OCI-LY1 (cell line): ENCODE results near the gene MED27.

Experiments used
- H2AFZ ChIP-seq: fragments of 200-600 bp; sonication (generic), shearing (Covaris generic); 2 replicates; pipeline ENCODE4 v1.6.0; 2014; ENCODE audit warnings: antibody characterized with exemption, mild to moderate bottlenecking, low read length
- H3F3A ChIP-seq: fragments of 200-600 bp; sonication (generic), shearing (Covaris generic); 2 replicates; pipeline ENCODE4 v1.6.0; 2014; ENCODE audit warnings: mild to moderate bottlenecking, antibody characterized with exemption, low read length, moderate library complexity; ENCODE audit not compliant: insufficient read depth
- H3K27ac ChIP-seq: fragments of 200-600 bp; sonication (generic); 2 replicates; pipeline ENCODE4 v1.5.1; 2014; ENCODE audit warnings: low read length, mixed run types, mild to moderate bottlenecking, low read depth; ENCODE audit not compliant: poor library complexity, severe bottlenecking
- H3K27me3 ChIP-seq: fragments of 200-600 bp; sonication (generic); 2 replicates; pipeline ENCODE4 v1.6.0; 2014; ENCODE audit warnings: antibody characterized with exemption, mild to moderate bottlenecking, low read length, moderate library complexity; ENCODE audit not compliant: insufficient read depth
- H3K36me3 ChIP-seq: fragments of 200-600 bp; sonication (generic); 2 replicates; pipeline ENCODE4 v1.6.1; 2014; ENCODE audit warnings: mild to moderate bottlenecking, antibody characterized with exemption, low read length, moderate library complexity, mixed read lengths; ENCODE audit not compliant: insufficient read depth
- H3K4me1 ChIP-seq: fragments of 200-600 bp; sonication (generic); 2 replicates; pipeline ENCODE4 v1.5.1; 2014; ENCODE audit warnings: mild to moderate bottlenecking, low read length, moderate library complexity; ENCODE audit not compliant: insufficient read depth, severe bottlenecking
- H3K4me2 ChIP-seq: fragments of 200-600 bp; sonication (generic), shearing (Covaris generic); 2 replicates; pipeline ENCODE4 v1.6.1; 2014; ENCODE audit warnings: low read length
- H3K4me3 ChIP-seq: fragments of 200-600 bp; sonication (generic); 2 replicates; pipeline ENCODE4 v1.5.1; 2014; ENCODE audit warnings: low read length, low read depth, mild to moderate bottlenecking, mixed read lengths; ENCODE audit not compliant: poor library complexity, severe bottlenecking
- H3K79me2 ChIP-seq: fragments of 200-600 bp; shearing (Covaris generic); 2 replicates; pipeline ENCODE4 v1.6.1; 2016; ENCODE audit warnings: mixed run types, low read length, mixed read lengths; ENCODE audit not compliant: insufficient read depth
- H3K9ac ChIP-seq: fragments of 200-600 bp; sonication (generic), shearing (Covaris generic); 2 replicates; pipeline ENCODE4 v1.6.1; 2014; ENCODE audit warnings: mild to moderate bottlenecking, low read length, mixed read lengths
- H3K9me2 ChIP-seq: fragments of 200-600 bp; sonication (generic), shearing (Covaris generic); 2 replicates; pipeline ENCODE4 v1.6.1; 2014; ENCODE audit warnings: low read depth, mild to moderate bottlenecking, low read length, mixed read lengths
- H3K9me3 ChIP-seq: fragments of 200-600 bp; shearing (Covaris generic); 2 replicates; pipeline ENCODE4 v1.6.1; 2014; ENCODE audit warnings: low read length, mixed read lengths
- H4K20me1 ChIP-seq: fragments of 200-600 bp; sonication (generic), shearing (Covaris generic); 2 replicates; pipeline ENCODE4 v1.6.0; 2016; ENCODE audit warnings: mild to moderate bottlenecking, low read length; ENCODE audit not compliant: insufficient read depth
- CTCF ChIP-seq: fragments of 200-600 bp; sonication (generic), shearing (Covaris generic); IDR thresholded peaks from 2 replicates; pipeline ENCODE4 v1.5.1; 2017; ENCODE audit warnings: mild to moderate bottlenecking, antibody characterized with exemption, low read length, moderate library complexity, mixed read lengths
- EZH2 ChIP-seq: fragments of 200-600 bp; sonication (generic), shearing (Covaris generic); IDR thresholded peaks from 2 replicates; pipeline ENCODE4 v1.8.0; 2017; ENCODE audit warnings: borderline replicate concordance, mixed run types, mild to moderate bottlenecking, antibody characterized with exemption, low read length, moderate library complexity, mixed read lengths

MED27 gene

DNA sequence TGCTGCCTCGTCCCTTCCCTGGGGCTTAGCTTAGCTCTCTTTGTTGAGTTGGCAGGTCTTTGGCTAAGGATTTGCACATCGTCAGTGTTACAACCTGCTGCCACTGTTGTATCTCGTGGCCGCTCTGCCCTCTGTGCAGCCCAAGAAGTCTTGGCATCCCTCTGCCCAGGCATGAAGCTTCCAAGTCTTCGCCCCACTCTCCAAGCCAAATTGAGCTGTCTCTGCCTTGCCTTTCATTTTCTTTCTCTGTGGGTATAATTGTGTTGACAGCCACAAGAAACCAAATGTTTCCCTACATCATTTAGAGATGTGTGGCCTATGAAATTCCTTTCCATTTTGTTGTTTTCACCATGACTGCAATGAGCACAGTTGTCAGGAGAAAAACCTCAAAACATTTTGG lies 29.6 kb upstream of the MED27 start:
- H3K36me3 ChIP-seq, result no peaks in the 10 kb centered on the region
- no peaks in the 10 kb centered on the region for H3K79me2 ChIP-seq
- 0 out of 2 replicates have a peak, but pooled peaks cover 2% of the 10 kb centered on the region for H3K27me3 ChIP-seq
- H3F3A ChIP-seq, result no peaks in the 10 kb centered on the region
- H4K20me1 ChIP-seq, result no peaks in the 10 kb centered on the region
- no peak overlapping the region for H2AFZ ChIP-seq
- H3K9me3 ChIP-seq, result no peaks in the 10 kb centered on the region
- no peak overlapping the region for H3K4me2 ChIP-seq
- H3K27ac ChIP-seq, result no peak overlapping the region
- no peak for TF ChIP-seq CTCF
- TF ChIP-seq EZH2, result no peak
- no peak overlapping the region for H3K9ac ChIP-seq
- no peaks in the 10 kb centered on the region for H3K9me2 ChIP-seq
- no peaks in the 10 kb centered on the region for H3K4me1 ChIP-seq
- no peak overlapping the region for H3K4me3 ChIP-seq

GRCh38 chr9:132108728-132109127 lies 29.1 kb upstream of the MED27 start:
- H3K4me1 ChIP-seq, result no peaks in the 10 kb centered on the region
- no peaks in the 10 kb centered on the region for H3K36me3 ChIP-seq
- TF ChIP-seq CTCF, result no peak
- TF ChIP-seq EZH2, result no peak

GRCh38 chr9:132099741-132100407 lies 20.2 kb upstream of the MED27 start:
- H3K27me3 ChIP-seq, result 0 out of 2 replicates have a peak, but pooled peaks cover 7% of the 10 kb centered on the region

More at GRCh38 chr9:132108728-132109127, 29.1 kb upstream of the MED27 start:
- Histone ChIP-seq H3K9me3 (no peaks in the 10 kb centered on the region), H4K20me1 (no peaks in the 10 kb centered on the region), H3K4me2 (no peak overlapping the region), H3K4me3 (no peak overlapping the region), H3K9ac (no peak overlapping the region), H3K9me2 (no peaks in the 10 kb centered on the region), H3K79me2 (no peaks in the 10 kb centered on the region), H3K27me3 (0 out of 2 replicates have a peak, but pooled peaks cover 4% of the 10 kb centered on the region), H3F3A (no peaks in the 10 kb centered on the region), H2AFZ (no peak overlapping the region), H3K27ac (no peak overlapping the region)

More at GRCh38 chr9:132099741-132100407, 20.2 kb upstream of the MED27 start:
- no peaks in the 10 kb centered on the region for H3K36me3 ChIP-seq
- no peaks in the 10 kb centered on the region for H3K4me1 ChIP-seq
- no peak overlapping the region for H3K4me2 ChIP-seq
- no peaks in the 10 kb centered on the region for H3F3A ChIP-seq
- no peak overlapping the region for H3K27ac ChIP-seq
- no peaks in the 10 kb centered on the region for H4K20me1 ChIP-seq
- no peaks in the 10 kb centered on the region for H3K9me3 ChIP-seq
- H2AFZ ChIP-seq, result no peak overlapping the region
- H3K4me3 ChIP-seq, result no peak overlapping the region
- TF ChIP-seq CTCF, result no peak
- TF ChIP-seq EZH2, result no peak
- no peak overlapping the region for H3K9ac ChIP-seq
- H3K9me2 ChIP-seq, result no peaks in the 10 kb centered on the region
- H3K79me2 ChIP-seq, result no peaks in the 10 kb centered on the region
